GM21447 (cell line): ENCODE data around the gene STX7.

Source experiments
- ATAC-seq: cut with Tn5 transposase; IDR thresholded peaks from one replicate; pipeline ENCODE4 v1.9.1; 2021; ENCODE audit not compliant: unreplicated experiment

The STX7 gene

DNA sequence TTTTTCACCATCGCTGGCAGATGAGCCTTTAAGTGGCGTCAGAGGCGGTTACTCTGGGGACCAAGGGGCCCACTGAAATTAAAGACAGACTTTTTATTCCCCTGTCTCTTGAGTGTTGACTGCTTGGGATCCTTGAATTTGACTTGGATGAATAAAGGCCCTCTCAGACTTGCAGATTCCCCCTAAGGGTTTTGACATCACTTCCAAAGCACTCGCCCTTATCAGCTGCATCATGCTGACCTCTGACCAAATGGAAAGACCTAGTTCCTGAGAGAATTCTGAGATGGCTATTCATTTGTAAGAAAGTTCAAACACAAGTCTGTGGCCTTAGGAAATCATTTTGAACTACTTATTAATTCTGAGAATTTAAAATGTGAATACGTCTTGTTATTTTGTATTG is 98.2 kb downstream of the STX7 start:
- no peak for ATAC-seq

DNA sequence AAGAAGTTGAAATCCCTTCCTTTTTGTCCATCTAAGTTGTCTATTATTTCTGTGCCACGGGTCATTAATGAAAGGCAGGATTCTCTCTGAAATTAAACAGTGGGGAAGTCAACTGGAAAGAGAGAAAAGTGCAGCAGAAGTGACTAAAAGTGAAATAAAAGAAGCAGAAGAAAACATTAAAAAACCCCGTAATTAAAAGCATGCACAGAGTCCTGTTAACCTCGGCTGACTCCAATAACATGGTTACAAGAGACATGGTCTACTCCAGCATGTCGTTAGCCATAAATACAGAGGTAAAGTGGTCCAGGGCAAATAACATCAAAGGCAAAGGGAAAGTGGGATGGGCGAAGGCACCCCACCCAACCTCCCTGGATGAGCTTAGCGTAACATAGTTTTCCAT is 98.6 kb downstream of the STX7 start:
- no peak for ATAC-seq

DNA sequence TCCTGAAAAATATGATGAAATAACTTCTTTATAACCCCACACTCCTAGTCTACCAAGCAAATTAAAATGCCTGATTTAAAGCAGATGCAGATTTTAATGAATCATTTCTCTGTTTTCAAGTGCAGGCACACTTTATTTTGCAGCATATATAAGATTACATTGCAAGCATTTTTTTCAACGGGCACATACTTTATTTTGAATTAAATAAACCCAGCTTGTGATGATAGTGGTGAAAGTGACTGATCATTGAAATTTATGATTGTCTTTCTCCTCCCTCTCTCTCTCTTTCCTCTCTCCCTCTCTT is 99.5 kb downstream of the STX7 start:
- ATAC-seq, result no peak

DNA sequence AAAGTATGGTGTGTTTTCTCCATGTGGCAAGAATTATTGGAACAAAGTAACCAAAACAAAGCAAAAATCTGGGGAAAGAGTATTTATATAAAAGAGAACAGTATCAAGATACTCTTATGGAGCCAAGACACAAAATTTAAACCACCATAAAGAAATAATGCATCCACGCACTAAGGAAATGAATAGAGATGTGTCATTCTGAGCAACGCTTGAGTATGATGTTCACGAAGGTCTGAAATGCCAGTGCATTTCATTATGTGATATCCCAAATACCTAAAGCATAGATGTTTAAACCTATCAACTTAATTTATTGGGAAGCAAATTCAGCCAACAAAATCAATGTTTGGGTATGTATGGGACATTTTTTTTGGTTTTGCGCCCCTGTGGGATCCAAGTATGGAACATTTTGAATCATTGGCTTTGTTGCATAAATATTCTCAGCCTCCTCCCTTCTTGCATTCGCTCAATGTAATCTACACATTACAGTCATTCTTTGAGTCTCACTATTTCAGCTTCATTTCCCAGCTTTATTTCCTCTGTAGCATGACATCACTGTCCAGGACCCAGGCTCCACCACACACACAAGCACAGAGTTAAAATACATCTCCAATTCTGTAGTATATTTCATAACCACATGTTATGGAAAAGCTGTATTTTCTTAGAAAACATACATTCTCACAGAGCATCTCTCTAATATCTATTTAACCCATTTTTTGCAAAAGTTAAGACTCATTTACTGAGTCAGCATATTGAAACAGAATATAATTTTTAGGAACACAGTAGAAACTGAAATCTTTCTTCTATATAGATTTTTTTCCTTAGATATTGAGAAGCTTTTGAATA is 100.0 kb downstream of the STX7 start:
- ATAC-seq, result no peak

DNA sequence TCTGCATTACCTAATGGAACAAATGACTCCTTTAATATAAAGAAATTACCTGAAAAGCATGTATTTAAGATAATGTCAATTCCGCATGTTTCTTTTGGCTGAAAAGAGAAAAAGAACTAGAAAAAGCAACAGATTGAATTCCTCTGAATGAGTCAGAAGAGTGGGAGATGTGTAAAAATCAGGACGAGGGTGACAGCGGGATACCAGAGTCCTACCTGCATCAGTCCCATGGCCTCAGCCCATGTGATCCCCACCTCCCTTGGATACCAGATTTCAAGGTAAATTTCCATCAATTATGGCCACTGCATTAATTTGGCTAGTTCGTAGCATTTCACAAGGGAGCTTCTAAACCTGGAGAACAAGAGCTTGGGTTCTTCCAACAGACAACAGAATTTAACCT is 101.6 kb downstream of the STX7 start:
- no peak for ATAC-seq

DNA sequence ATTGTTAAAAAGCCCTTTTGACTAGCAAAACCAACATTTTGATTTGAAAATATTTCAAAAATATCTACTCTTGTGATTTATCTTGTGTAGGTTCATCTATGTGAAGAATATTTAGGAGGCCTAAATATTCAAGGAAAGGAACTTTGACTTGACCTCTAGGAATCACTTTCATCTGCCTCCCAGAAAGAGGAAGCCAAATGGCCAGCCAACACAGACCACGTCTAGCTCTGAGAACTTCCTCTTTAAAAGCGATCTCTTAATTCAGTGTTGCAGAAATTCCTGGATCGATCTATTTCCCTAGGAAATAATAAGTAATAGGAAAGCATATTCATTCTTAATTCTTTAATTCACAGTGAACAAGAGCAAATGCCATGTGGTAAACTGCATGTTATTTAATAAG is 102.1 kb downstream of the STX7 start:
- no peak for ATAC-seq

DNA sequence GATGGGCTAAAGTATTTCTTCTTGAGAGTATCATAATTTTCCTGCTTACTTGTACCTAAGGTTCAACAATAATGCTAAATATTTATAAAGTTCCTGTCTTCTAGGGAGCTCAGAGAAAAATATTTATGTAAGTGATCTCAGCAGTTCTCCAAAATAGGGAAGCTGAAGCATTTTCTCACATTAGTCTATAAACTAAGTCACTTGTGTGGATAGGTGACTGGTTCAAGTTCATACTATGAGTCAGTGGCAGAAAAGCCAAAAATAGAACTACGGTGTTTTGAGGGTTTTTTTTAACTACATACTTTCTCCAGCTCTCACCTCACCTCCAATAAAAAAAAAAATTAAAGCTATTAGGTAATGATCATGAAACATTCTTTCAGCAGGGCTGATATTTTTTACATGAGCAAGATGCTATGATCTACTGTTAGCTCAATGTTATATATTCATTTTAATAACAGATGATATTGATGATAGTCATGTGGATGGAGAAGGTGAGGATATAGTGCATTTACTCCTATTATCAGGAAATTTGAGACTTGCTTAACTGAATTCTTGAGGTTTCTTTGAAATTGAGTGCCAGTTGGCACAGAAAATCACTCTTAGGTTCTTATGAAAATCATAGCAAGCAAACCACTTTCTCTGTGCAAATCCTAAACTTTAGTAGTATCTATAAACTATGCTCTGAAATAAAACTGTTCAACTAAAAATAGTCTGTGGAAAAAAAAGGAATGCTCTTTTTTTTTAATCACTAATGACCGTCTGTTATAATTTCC is 107.6 kb downstream of the STX7 start:
- peak; percentile 69 for ATAC-seq

DNA sequence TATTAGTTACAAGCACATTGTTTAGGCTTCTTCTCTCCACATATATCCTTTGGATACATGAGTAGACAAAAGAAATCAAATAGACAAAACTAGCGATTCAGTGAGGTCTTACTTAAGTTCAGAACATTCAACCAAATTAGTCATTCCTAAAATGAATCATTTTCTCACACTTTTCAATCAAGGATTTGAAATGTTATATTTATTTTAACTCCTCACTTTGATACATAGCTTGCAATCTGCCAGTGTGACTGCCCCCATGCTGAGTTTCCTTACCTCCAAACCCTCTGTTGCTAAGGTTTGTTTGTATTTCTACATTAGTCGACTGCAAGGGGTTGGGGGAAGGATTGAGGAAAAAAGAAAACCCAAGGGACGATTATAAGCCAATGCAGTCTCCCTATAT is 108.2 kb downstream of the STX7 start:
- peak; percentile 8 for ATAC-seq

DNA sequence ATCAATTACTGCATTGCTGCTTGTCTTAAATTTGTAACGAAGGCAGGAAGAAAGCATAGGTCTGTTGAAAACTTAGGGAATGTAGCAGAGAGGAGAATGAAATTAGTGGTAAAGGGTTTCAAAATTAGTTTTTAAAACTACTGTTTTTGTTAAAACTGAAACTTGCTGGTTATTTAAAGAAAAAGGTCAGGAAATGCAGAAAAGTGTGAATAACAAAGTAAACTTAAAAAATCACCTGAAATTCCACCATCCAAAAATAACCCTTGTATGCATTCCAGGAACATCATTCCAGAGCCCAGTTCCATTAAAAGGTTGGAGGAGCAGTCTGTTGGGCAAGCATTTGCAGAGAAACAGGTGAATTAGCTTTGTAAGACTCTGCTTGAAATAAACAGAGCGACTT is 108.6 kb downstream of the STX7 start:
- ATAC-seq, result no peak

DNA sequence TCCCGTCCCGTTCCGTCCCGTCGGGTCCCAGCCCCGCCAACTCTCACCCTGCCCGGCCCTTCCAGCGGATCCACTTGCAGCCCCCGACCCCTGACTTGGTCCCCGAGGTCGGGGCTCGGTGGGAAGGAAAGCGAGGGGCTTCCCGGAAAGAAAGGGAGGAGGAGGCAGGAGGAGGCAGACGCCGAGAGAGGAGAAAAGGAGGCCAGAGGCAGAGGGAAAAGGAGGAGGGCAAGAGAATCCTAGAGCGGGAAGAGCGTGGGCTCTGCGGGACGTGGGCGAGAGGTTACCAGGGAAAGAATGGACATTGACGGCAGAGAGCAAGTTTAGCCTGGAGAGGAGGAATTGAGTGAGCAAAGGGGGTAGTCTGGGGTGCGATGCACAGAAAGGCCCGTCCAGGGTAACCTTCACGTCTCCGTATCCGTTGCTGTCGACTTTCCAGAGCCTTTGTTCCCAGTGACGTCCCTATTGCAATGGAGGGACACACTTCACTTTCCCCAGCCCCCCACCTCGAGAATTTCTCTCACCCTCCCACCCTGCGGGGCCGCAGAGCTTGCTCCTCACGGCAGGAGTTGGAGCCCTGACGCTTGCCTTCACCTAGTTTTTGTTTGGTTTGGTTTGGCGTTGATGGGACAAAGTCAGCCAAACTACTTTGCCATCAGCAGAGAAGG is 111.2 kb downstream of the STX7 start:
- no peak for ATAC-seq

DNA sequence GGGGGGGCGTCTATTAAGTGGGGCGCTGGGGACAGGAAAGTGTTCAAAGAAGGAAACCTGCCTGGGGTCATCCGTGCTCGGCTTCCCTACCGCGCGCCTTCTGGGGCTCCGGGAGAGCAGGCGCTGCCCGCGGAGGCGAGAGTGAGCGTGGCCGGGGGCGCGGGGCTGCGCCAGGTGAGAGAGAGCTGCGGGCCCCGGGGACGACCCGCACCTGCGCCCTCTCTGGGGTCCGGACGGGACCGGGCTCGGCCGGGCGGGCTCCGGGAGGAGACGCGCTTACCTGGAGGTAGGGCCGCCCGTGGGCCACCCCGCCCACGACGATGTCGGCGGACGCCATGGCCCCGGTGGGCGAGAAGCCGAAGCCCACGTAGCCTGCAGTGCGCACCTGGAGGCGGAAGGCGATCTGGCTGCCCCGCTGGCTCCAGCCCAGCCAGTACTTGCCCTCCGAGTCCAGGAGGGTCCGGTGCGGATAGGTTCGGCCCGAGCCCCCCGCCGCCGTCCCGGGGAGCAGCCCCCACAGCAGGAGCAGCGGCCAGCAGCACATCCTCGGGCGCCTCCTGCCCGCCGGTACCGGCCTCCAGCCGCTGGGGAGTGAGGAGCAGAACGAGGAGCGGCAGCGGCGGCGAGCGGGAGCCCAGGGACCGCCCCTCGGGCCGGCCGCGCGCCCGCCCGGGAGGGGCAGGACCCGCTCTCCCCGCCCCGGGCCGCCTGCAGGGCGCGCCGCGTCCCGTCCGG is 111.9 kb downstream of the STX7 start, which contains the start of gene MOXD1:
Gene MOXD1 (minus strand): TSS at position 593 of the 735 bp plus-strand sequence. CDS start 49 bp downstream, at position 544.
- ATAC-seq, result peak; percentile 44

DNA sequence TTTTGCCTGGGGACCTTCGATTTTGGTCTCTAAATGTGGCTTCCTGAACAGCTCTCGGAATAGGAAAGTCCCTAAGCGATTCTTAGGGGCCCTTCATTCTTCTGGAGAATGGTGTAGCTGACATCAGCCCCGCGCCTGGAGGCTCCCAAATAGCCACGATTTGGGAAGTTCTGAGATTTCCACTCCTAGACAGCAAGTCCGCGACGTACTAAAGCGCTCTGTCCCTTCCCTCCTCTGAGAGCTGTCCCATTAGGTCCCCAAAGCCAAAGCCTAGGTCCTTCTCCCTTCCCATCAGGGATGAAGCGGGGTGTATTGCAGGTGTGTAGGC is 112.4 kb downstream of the STX7 start:
- ATAC-seq, result no peak

DNA sequence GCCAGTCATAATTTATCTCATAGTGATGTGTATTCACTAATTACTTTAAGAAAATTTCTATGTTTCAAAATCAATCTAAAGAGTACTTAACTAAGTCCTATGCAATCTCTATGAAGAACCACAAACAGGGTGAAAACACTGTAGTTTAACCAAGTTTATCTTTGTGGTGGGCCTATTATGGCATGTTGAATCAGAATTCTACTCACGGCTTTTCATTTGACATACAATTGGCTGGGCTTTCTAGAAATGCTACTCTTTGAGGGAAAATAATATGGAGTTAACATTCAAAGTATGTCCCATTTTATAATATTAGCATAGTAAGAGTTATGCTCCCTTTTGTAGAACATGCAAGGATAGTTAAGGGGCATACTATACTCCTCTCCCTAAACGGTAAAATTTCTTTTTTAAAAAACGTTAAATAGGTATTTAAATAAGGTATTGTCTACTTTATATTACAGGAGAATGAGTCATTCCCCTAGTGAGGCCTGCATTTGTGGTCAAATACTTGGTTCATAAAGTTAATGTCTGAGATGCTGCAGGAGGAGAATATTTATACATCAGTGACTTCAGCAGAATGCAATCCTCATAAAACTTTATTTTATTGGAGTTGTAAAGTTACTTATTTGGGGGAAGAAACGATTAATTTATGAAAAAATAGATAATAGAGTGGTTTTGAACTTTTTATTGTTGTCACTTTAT is 113.4 kb downstream of the STX7 start:
- ATAC-seq, result no peak
